ENCODE results near the gene TRDN. TPM values are rescaled to one million over a fixed set of nuclear protein-coding genes. Genes with fewer than 3 reads are reported as not detected.

Gene TRDN
- total RNA-seq, 1 donor from 2014 or later: not detected

- Mint-ChIP-seq H3K4me3 (no peak overlapping the region), H3K4me1 (no peaks in the 10 kb centered on the region), H3K9me3 (no peaks in the 10 kb centered on the region), H3K27me3 (ENCODE audit: low read depth) (no peaks in the 10 kb centered on the region), H3K27ac (ENCODE audit: unreplicated experiment) (no peak overlapping the region), H3K36me3 (ENCODE audit: low read depth) (no peaks in the 10 kb centered on the region)
- no peak for TF ChIP-seq CTCF (conservative IDR thresholded peaks at IDR 0.05)
- DNase-seq (ENCODE audit: low read depth, low spot score): no peak
These were observed 31.3 kb upstream of the TRDN start for GRCh38 chr6:123668063-123668462.

DNA sequence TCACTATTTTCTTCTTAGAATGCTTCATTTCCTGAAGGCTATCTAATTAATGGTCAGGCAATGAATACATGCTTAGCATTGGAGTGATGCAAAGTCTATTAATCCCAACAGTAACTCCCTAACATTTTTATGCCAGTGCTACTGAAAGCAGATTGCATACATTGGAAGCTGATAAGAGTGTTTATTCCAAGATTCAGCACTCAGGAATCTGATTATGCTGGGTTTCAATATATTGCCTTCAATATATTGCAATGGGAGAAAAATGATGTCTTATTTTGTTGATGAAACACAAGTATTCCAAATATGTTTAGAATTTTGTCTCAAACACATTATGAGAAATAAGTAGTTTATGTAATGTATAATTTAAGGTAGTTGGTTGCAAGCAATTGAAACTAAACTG, 26.7 kb upstream of the TRDN start:
- no peaks in the 10 kb centered on the region for H3K27me3 Mint-ChIP-seq (ENCODE audit: low read depth)
- no peak for DNase-seq (ENCODE audit: low read depth, low spot score)
- no peak overlapping the region for H3K4me3 Mint-ChIP-seq
- no peak for TF ChIP-seq CTCF (conservative IDR thresholded peaks at IDR 0.05)
- no peak overlapping the region for H3K27ac Mint-ChIP-seq (ENCODE audit: unreplicated experiment)
- no peaks in the 10 kb centered on the region for H3K4me1 Mint-ChIP-seq
- H3K9me3 Mint-ChIP-seq: no peaks in the 10 kb centered on the region
- H3K36me3 Mint-ChIP-seq (ENCODE audit: low read depth): no peaks in the 10 kb centered on the region

DNA sequence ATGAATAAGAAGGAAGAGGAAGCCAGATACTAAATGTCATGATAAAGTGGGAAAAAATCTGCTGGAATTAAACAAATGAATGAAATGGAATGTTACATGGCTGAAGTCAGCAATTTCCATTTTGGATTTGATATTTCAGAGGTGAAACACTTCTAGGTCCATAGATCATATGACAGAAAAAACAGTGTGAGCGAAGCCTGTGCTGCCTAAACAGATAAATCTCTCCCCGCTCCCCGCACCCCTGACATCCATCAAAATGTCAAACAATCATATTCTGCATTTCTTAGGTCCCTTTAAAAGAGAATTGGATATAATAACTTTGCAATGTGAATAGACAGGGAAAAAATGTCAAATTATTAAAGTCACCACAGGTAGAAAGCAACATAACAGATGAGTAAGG, 26.0 kb upstream of the TRDN start:
- Mint-ChIP-seq H3K27me3 (ENCODE audit: low read depth) (no peaks in the 10 kb centered on the region), H3K36me3 (ENCODE audit: low read depth) (no peaks in the 10 kb centered on the region), H3K27ac (ENCODE audit: unreplicated experiment) (no peak overlapping the region), H3K4me3 (no peak overlapping the region), H3K9me3 (no peaks in the 10 kb centered on the region), H3K4me1 (no peaks in the 10 kb centered on the region)
- no peak for TF ChIP-seq CTCF (conservative IDR thresholded peaks at IDR 0.05)
- no peak for DNase-seq (ENCODE audit: low read depth, low spot score)

DNA sequence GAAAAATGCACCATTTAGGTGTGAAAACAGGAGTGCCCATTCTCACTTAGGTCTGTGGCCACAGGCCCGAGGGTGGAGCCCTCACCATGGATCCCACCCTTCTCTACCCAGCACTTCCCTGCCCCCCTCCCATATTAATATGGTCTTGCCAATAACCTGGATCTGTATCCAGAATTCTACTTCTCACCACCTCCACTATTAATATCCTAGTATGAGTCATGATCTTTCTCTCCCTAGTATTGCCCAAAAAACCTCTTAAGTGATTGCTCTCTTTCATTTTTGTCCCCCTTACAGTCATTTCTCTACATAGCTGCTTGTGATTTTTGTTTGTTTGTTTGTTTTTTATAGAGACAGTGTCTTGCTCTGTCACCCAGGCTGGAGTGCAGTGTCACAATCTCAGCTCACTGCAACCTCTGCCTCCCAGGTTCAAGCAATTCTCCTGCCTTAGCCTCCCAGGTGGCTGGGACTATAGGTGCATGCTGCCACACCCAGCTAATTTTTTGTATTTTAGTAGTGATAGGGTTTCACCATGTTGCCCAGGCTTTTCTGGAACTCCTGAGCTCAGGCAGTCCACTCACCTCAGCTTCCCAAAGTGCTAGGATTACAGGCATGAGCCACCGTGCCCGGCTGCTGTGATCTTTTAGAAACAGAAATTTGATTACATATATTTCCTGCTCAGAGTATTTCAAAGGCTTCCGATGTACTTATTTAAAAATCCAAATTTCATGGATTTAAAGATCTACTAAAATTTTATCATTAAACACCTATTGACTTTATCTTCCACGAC, 24.5 kb upstream of the TRDN start:
- TF ChIP-seq CTCF (conservative IDR thresholded peaks at IDR 0.05): no peak
- no peak for DNase-seq (ENCODE audit: low read depth, low spot score)
- Mint-ChIP-seq H3K4me1 (no peaks in the 10 kb centered on the region), H3K4me3 (no peak overlapping the region), H3K27ac (ENCODE audit: unreplicated experiment) (no peak overlapping the region), H3K9me3 (no peaks in the 10 kb centered on the region), H3K36me3 (ENCODE audit: low read depth) (no peaks in the 10 kb centered on the region), H3K27me3 (ENCODE audit: low read depth) (no peaks in the 10 kb centered on the region)

DNA sequence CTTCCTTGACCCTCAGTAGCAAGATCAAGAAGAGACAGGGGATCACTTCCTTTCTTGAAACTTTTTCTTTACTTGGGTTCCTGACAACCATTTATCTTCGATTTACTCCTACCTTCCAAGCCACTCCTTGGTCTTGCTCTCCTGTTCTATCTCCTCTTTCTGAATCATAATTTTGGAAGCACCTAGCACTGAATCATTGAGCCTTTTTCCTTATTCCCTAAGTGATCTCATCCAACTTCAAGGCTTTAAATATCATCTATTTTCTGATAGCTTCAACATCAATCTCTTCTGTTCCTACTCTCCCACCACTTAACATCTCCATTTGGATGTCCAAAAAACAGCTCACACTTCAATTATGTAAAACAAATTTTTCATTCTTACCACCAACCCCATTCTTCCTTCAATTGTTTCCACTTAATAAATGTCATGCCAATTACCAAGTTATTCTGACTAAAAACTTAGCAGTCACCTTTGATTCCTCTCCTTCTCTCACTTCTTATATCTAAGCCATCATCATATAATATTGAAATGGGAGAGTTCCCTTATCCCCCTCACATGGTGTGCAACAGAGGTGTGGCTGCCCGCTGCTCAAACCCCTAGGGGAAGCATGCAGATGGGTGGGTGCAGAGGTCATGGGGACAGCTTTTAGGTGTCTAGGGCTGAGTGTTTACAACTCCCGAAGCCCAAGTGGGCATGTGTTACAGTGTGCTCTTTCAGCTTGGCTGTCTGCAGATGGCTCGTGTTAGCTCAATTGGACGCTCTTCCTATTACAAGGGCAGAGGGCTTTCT, 23.4 kb upstream of the TRDN start:
- Mint-ChIP-seq H3K4me3 (no peak overlapping the region), H3K27me3 (ENCODE audit: low read depth) (no peaks in the 10 kb centered on the region), H3K4me1 (no peaks in the 10 kb centered on the region), H3K27ac (ENCODE audit: unreplicated experiment) (no peak overlapping the region), H3K36me3 (ENCODE audit: low read depth) (no peaks in the 10 kb centered on the region), H3K9me3 (no peaks in the 10 kb centered on the region)
- TF ChIP-seq CTCF (conservative IDR thresholded peaks at IDR 0.05): no peak
- DNase-seq (ENCODE audit: low read depth, low spot score): no peak

All from neural crest cell (in vitro differentiated cells).